BJ (cell line): Measurements from ENCODE around the gene ATRNL1. TPM values are rescaled to one million over a fixed set of nuclear protein-coding genes. Genes with fewer than 3 reads are reported as not detected.

Source experiments
- CTCF ChIA-PET: fragments of 350-600 bp; formaldehyde crosslinking; extraction: SDS; loops from one replicate; lab custom pipeline; 2021; ENCODE audit warnings: antibody characterized with exemption, inconsistent platforms; lab: Yijun Ruan, JAX
- POLR2A ChIA-PET: fragments of 300-600 bp; sonication (Branson Sonifier 250); formaldehyde crosslinking; extraction: SDS; loops from one replicate; lab custom pipeline; 2021; ENCODE audit warnings: antibody characterized with exemption; lab: Charles Lee
- DNase-seq: peaks from one replicate; pipeline ENCODE4 v3.0.0-alpha.2; 2011; ENCODE audit warnings: low read depth
- H3K27me3 ChIP-seq: 2 replicates; pipeline ENCODE4 v1.6.0; 2011; ENCODE audit warnings: low read length; ENCODE audit not compliant: control insufficient read depth, insufficient read depth
- H3K36me3 ChIP-seq: 2 replicates; pipeline ENCODE4 v1.5.1; 2011; ENCODE audit warnings: low read length; ENCODE audit not compliant: control insufficient read depth, insufficient read depth
- H3K4me3 ChIP-seq: 2 replicates; pipeline ENCODE4 v1.5.1; 2011; ENCODE audit warnings: low read depth, mild to moderate bottlenecking, control low read depth, low read length
- CTCF ChIP-seq: IDR thresholded peaks from 2 replicates; pipeline ENCODE4 v1.5.1; 2011; ENCODE audit warnings: low read depth, mild to moderate bottlenecking, control low read depth, inconsistent platforms, low read length, moderate library complexity; ENCODE audit not compliant: insufficient read depth
- polyA plus RNA-seq: library from polyadenylated mRNA; depleted of rRNA; stranded (reverse); fragments of >200 nt; gene quantifications from 2 replicates; pipeline ENCODE4 v1.2.3, GENCODE V29; 2011; rRNA removed

Gene ATRNL1
- polyA plus RNA-seq, 1 experiment, result not detected

DNA sequence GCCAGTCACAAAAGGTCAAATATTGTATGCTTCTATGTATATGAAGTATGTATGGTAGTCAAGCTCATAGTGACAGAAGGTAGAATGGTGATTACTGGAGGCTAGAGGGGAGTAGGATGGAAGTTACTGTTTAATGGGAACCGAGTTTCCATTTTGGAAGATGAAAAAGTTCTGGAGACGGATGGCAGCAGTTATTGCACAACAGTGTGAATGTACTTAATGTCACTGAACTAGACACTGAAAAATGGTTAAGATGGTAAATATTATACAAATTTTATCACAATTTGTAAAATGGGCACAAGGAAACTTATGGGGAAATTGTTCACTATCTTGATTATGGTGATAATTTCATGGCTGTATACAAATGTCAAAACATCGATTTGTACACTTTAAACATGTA is 895.2 kb downstream of the ATRNL1 start:
- POLR2A ChIA-PET, result no interaction called here
- DNase-seq, result no peak

DNA sequence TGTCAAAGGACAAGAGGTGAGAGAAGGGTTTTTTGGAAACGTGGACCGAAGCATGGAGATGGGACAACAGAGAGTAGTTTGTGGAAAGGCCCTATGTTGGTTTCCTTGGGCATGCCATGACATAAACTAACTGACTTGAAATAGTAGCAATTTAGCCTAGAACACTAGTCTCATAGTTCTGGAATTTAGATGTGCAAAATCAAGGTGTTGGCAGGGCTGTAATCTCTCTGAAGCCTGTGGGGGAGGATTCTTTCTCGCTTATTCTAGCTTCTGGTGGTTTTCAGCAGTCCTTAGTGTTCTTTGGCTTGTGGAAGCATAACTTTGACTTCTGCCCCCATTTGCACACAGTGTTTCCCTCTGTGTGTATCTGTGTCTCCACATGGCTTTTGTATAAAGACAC is 896.5 kb downstream of the ATRNL1 start:
- no peaks in the 10 kb centered on the region for H3K36me3 ChIP-seq
- no peaks in the 10 kb centered on the region for H3K27me3 ChIP-seq
- POLR2A ChIA-PET, result no interaction called here
- CTCF ChIA-PET, result no interaction called here
- no peak overlapping the region for H3K4me3 ChIP-seq
- DNase-seq, result no peak
- no peak for TF ChIP-seq CTCF

More for the DNA sequence above, 895.2 kb downstream of the ATRNL1 start:
- Histone ChIP-seq H3K4me3 (no peak overlapping the region), H3K36me3 (no peaks in the 10 kb centered on the region), H3K27me3 (no peaks in the 10 kb centered on the region)
- CTCF ChIA-PET, result no interaction called here
- TF ChIP-seq CTCF, result no peak

DNA sequence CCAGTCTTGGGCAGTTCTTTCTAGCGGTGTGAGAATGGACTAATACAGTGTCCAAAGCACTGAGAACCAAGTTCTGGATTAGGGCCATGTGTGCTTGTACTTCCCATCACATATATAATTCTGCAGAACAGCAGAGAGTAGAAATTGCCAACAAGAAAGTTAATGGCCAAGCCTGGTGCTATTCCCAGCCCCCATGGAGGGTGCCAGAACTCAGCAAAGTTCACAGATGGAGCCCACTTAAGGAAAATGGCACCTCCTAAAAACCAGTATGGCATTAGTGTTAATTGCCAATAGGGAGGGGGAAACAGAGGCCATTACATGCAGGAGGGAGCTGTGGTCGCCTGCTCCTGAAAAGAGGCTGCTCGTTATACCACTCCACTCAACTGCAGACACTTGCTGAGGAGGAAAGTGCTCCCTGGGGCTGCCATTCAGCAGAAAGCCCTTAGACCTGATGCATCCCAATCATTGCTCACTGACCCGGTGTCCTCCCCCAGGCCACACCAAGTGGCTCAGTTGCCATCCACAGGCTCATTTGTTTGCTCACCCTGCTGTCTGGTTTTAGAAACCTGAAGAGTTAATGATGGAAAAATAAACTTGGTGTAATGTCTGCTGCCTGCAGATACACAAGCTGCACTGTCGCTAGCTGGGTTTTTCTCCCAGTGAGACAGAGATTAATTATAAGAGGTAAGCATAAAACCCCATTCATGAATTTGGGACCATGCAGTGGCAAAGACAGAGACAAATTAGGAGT is 899.2 kb downstream of the ATRNL1 start:
- no peaks in the 10 kb centered on the region for H3K27me3 ChIP-seq
- TF ChIP-seq CTCF, result no peak
- no peaks in the 10 kb centered on the region for H3K36me3 ChIP-seq
- no peak for DNase-seq
- no peak overlapping the region for H3K4me3 ChIP-seq
- ChIA-PET CTCF (no interaction called here), POLR2A (no interaction called here)

- CTCF ChIA-PET, result no interaction called here
Observed at GRCh38 chr10:115996031-115996430, 902.9 kb downstream of the ATRNL1 start.

DNA sequence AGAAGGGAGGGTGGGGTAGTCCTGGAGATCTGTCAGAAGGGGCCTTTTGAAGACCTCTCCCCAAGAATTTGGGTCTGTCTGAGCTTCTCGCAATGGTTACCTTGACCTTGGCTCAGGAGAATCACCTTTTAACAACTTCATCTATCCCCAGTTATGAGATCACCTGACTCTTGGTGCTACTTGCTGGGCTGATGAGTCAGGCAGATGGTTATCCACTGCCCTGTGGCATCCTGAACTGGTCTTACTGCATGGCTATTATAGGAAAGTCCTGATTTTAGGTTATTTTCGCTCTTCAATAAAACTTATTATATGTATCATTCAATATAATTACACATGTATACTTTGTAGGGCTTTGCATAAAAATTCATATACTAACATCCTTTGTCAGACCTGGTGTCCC is 905.1 kb downstream of the ATRNL1 start:
- POLR2A ChIA-PET, result no interaction called here
- Histone ChIP-seq H3K36me3 (no peaks in the 10 kb centered on the region), H3K4me3 (no peak overlapping the region), H3K27me3 (no peaks in the 10 kb centered on the region)
- TF ChIP-seq CTCF, result no peak
- no peak for DNase-seq
- CTCF ChIA-PET, result no interaction called here

More at GRCh38 chr10:115996031-115996430, 902.9 kb downstream of the ATRNL1 start:
- Histone ChIP-seq H3K36me3 (no peaks in the 10 kb centered on the region), H3K27me3 (no peaks in the 10 kb centered on the region), H3K4me3 (no peak overlapping the region)
- no peak for DNase-seq
- no peak for TF ChIP-seq CTCF
- POLR2A ChIA-PET, result no interaction called here

Other genes with a start within 250 kb of the ATRNL1 start
- 10.2 and 14.5 TPM in 2 replicates for gene TRUB1, start 155.2 kb upstream of the ATRNL1 start, polyA plus RNA-seq